Spleen (tissue), 11 donors: Measurements from ENCODE around the gene TAF8. TPM values are rescaled to one million over a fixed set of nuclear protein-coding genes. Genes with fewer than 3 reads are reported as not detected.

Source experiments
- DNase-seq: peaks from one replicate; pipeline ENCODE4 v3.0.0-alpha.2; 2020
- H3K27ac ChIP-seq, 8 donors: fragments of 200-600 bp; sonication (generic) in 7 of 8; 1 replicate in 4 of 8; 2 replicates in 4 of 8; pipeline versions ENCODE4 v1.5.0 to v1.8.0; 2016 to 2021; ENCODE audit warnings: inconsistent platforms in 4 of 8, mild to moderate bottlenecking in 4 of 8, moderate library complexity in 1 of 8
- H3K27me3 ChIP-seq, 7 donors: fragments of 200-600 bp; sonication (generic) in 6 of 7; replicated peaks in 1 of 7; 1 replicate in 4 of 7; 2 replicates in 3 of 7; pipeline versions ENCODE4 v1.5.0 to v1.8.0; 2016 to 2021; ENCODE audit warnings: inconsistent platforms in 3 of 7, mild to moderate bottlenecking in 1 of 7
- H3K36me3 ChIP-seq, 6 donors: fragments of 200-600 bp; sonication (generic) in 5 of 6; 1 replicate in 4 of 6; 2 replicates in 2 of 6; pipeline versions ENCODE4 v1.5.0 to v1.8.0; 2016 to 2021; ENCODE audit warnings: inconsistent platforms in 2 of 6
- H3K4me1 ChIP-seq, 6 donors: fragments of 200-600 bp; sonication (generic) in 5 of 6; 1 replicate in 3 of 6; 2 replicates in 3 of 6; pipeline versions ENCODE4 v1.5.0 to v1.8.0; 2016 to 2021; ENCODE audit warnings: inconsistent platforms in 3 of 6
- H3K4me3 ChIP-seq, 8 donors: fragments of 200-600 bp; sonication (generic) in 7 of 8; 1 replicate in 4 of 8; 2 replicates in 4 of 8; pipeline versions ENCODE4 v1.5.0 to v1.8.0; 2016 to 2021; ENCODE audit warnings: inconsistent platforms in 4 of 8, mild to moderate bottlenecking in 4 of 8, moderate library complexity in 2 of 8
- H3K9me3 ChIP-seq, 8 donors: fragments of 200-600 bp; sonication (generic) in 7 of 8; 1 replicate in 4 of 8; 2 replicates in 4 of 8; pipeline versions ENCODE4 v1.5.0 to v1.8.0; 2016 to 2021; ENCODE audit warnings: inconsistent platforms in 4 of 8
- CTCF ChIP-seq, 11 experiments: fragments of 200-600 bp in 7 of 11; fragments of 450-650 bp in 4 of 11; sonication (generic) in 4 of 11; IDR thresholded peaks in 8 of 11; conservative IDR thresholded peaks in 3 of 11; 1 replicate in 7 of 11; 2 replicates in 4 of 11; pipeline versions ENCODE4 v1.4.0 to v1.8.0; 2016 to 2021; ENCODE audit warnings: antibody characterized with exemption in 11 of 11, inconsistent platforms in 4 of 11, mild to moderate bottlenecking in 1 of 11
- POLR2A ChIP-seq, 3 donors: fragments of 450-650 bp; IDR thresholded peaks; one replicate each; pipeline ENCODE4 v1.5.1; 2017; ENCODE audit warnings: antibody characterized with exemption in 3 of 3, mild to moderate bottlenecking in 1 of 3
- POLR2AphosphoS5 ChIP-seq, 3 donors: sonication (generic); formaldehyde crosslinking; IDR thresholded peaks; one replicate each; pipeline ENCODE4 v1.5.1; 2017; ENCODE audit warnings: antibody characterized with exemption in 3 of 3
- WGBS, 5 donors: extraction: QIAGEN DNeasy Blood & Tissue Kit in 3 of 5; methylation state at CpG; one replicate each; pipeline versions ENCODE4 v1.1.5 to v1.1.7; 2013 to 2018; 5-methylcytosine and 5-hydroxymethylcytosine counted together
- intact Hi-C: fragments of 100-400 bp; cut with DNase I; formaldehyde crosslinking; loops from one replicate; pipeline ENCODE4 v1.15.0; 2023; ENCODE audit warnings: low total_unique reads
- polyA plus RNA-seq, 3 donors: library from polyadenylated mRNA; stranded (reverse); fragments of 200-250 nt; gene quantifications; one replicate each; pipeline ENCODE4 v1.2.1, GENCODE V29; 2013
- total RNA-seq, 7 donors: library from RNA; depleted of rRNA in 3 of 7; stranded (reverse); fragments of >200 nt in 3 of 7; fragmentation: NEBNext Ultra II Directional in 4 of 7; extraction: Animal tissue kit (Norgen Biotek cat#: 25700) in 4 of 7; gene quantifications; one replicate each; pipeline versions ENCODE4 v1.1.0 to v1.2.1, GENCODE V29; 2016 to 2021
- donor health status: healthy with polysubstance abuse.
- donor health status: DM: no; HTN: no; CAD: no; lungs with moderate emphysema.
- donor health status: DM: no; HTN: no; CAD: no.
- donor health status: Bipolar disorder and iron deficiency.
- donor health status: healthy.
- donor health status: DM: no; HTN: no; CAD: no.
- donor health status: DM: yes; HTN: yes; CAD: no.

TAF8 gene
- total and polyA plus RNA-seq, 10 donors: 8.2 to 56.3 (median 35.4) TPM

DNA sequence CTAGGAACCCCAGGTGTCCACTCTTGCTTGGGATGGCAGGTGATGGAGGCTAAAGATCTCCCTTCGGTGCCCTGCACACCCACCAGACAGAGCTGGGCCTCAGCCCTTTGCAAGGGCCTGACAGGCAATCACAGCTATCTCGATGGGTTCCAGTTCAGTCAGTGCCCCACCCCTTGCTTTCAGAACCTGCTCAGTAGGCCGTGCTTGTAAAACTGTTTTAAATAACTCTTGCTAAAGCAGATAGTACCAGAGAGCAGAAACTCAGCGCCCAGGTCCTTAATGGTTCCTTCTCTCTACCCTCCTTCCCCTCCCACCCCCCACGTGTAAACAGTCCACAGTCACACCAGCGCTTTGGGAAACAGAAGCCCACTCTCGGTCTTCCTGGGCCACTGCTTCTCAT lies 52.9 kb downstream of the TAF8 start:
- Histone ChIP-seq H3K9me3 (no peaks in the 10 kb centered on the region), H3K27me3 (peaks cover 0 to 27% (median 7%) of the 10 kb centered on the region in 7 donors), H3K36me3 (no peaks in the 10 kb centered on the region), H3K4me1 (peaks cover 8 to 36% (median 17%) of the 10 kb centered on the region in 6 donors), H3K4me3 (no peak overlapping the region), H3K27ac (no peak overlapping the region)
- TF ChIP-seq CTCF (IDR thresholded peaks at IDR 0.05 in 8 of 11, conservative IDR thresholded peaks at IDR 0.05 in 3 of 11): no peak
- no peak for TF ChIP-seq POLR2AphosphoS5 (IDR thresholded peaks at IDR 0.05)
- no peak for TF ChIP-seq POLR2A (IDR thresholded peaks at IDR 0.05)
- no peak for DNase-seq
- intact Hi-C loops: no loop called here
- WGBS, 5 donors: 94 to 97% (median 94%) methylated on average over 7 of the region's 7 CpGs

GRCh38 chr6:42103753-42104094 lies 53.4 kb downstream of the TAF8 start:
- Histone ChIP-seq H3K9me3 (no peaks in the 10 kb centered on the region), H3K27ac (peak overlapping the region in 2 of 8 donors; percentile 57 to 62), H3K4me3 (peak overlapping the region in 4 of 8 donors; percentile 40 to 73 (median 48)), H3K4me1 (peaks cover 8 to 36% (median 17%) of the 10 kb centered on the region in 6 donors), H3K27me3 (peaks cover 0 to 27% (median 7%) of the 10 kb centered on the region in 7 donors), H3K36me3 (no peaks in the 10 kb centered on the region)
- 78 to 87% (median 84%) methylated on average over 12 of the region's 12 CpGs for WGBS, 5 donors
- no peak for TF ChIP-seq CTCF (IDR thresholded peaks at IDR 0.05 in 8 of 11, conservative IDR thresholded peaks at IDR 0.05 in 3 of 11)
- TF ChIP-seq POLR2AphosphoS5 (IDR thresholded peaks at IDR 0.05): no peak
- no peak for TF ChIP-seq POLR2A (IDR thresholded peaks at IDR 0.05)
- intact Hi-C loops: no loop called here
- no peak for DNase-seq

- H3K4me1 ChIP-seq: peaks cover 6 to 34% (median 17%) of the 10 kb centered on the region in 6 donors
- DNase-seq: peak; percentile 90
- 2 to 3% (median 2%) methylated on average over 28 to 66 of the region's 66 CpGs for WGBS, 5 donors
- H3K27me3 ChIP-seq: peaks cover 0 to 27% (median 7%) of the 10 kb centered on the region in 7 donors
- peak overlapping the region; percentile 40 to 73 (median 48) for H3K4me3 ChIP-seq
- no peaks in the 10 kb centered on the region for H3K9me3 ChIP-seq
- intact Hi-C loops: no loop called here
- H3K36me3 ChIP-seq: no peaks in the 10 kb centered on the region
- H3K27ac ChIP-seq: peak overlapping the region in 4 of 8 donors; percentile 22 to 62 (median 52)
- TF ChIP-seq POLR2AphosphoS5 (IDR thresholded peaks at IDR 0.05) (peak in 1 of 3 donors; percentile 42), CTCF (IDR thresholded peaks at IDR 0.05 in 8 of 11, conservative IDR thresholded peaks at IDR 0.05 in 3 of 11) (peak; percentile 51 to 94 (median 84)), POLR2A (IDR thresholded peaks at IDR 0.05) (no peak)
Observed at GRCh38 chr6:42104095-42104803, 53.9 kb downstream of the TAF8 start.

DNA sequence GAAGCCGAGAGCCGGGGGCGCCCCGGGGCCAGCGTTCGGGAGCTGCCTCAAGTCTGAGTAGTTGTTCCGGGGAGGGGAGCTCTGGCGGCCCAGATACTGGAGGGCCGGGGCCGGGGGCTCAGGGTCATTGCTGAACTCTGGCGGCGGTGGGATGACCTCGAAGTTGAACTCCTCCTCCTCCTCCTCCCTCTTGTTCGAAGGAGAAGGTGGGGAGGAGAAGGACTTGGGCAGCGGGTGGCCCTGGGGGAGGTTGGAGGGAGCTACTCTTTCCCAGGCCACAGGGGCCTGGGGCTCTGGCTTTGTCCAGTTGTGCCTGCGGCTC lies 54.4 kb downstream of the TAF8 start:
- no peak for TF ChIP-seq POLR2AphosphoS5 (IDR thresholded peaks at IDR 0.05)
- TF ChIP-seq CTCF (IDR thresholded peaks at IDR 0.05 in 8 of 11, conservative IDR thresholded peaks at IDR 0.05 in 3 of 11): no peak
- TF ChIP-seq POLR2A (IDR thresholded peaks at IDR 0.05): no peak
- Histone ChIP-seq H3K27ac (peak overlapping the region in 3 of 8 donors; percentile 47 to 62 (median 57)), H3K36me3 (no peaks in the 10 kb centered on the region), H3K4me1 (peaks cover 3 to 28% (median 16%) of the 10 kb centered on the region in 6 donors), H3K9me3 (no peaks in the 10 kb centered on the region), H3K4me3 (peak overlapping the region; percentile 40 to 73 (median 48)), H3K27me3 (peaks cover 0 to 27% (median 7%) of the 10 kb centered on the region in 7 donors)
- 16 to 24% (median 19%) methylated on average over 8 to 16 of the region's 16 CpGs for WGBS, 5 donors
- intact Hi-C loops: no loop called here
- no peak for DNase-seq
